ENCODE data around the gene SOAT1. TPM values are rescaled to one million over a fixed set of nuclear protein-coding genes. Genes with fewer than 3 reads are reported as not detected.
"Not testable (repeated sequence)": the region's sequence is repeated elsewhere in the genome, so short reads cannot be mapped to it uniquely, and the experiment has no call there.

SOAT1 gene
- total RNA-seq, 4 donors from 2014 or later: 7.5 to 12.4 (median 10.4) TPM

- no peak for DNase-seq
- H3K36me3 ChIP-seq: peaks cover 0 to 46% (median 0%) of the 10 kb centered on the region in 3 donors
- H3K27ac ChIP-seq: no peak overlapping the region
- no peaks in the 10 kb centered on the region for H3K27me3 ChIP-seq
- H3K9me3 ChIP-seq: no peaks in the 10 kb centered on the region
- no peak overlapping the region for H3K4me3 ChIP-seq
- TF ChIP-seq POLR2A (IDR thresholded peaks at IDR 0.05): no peak
- TF ChIP-seq, protein P1, sequence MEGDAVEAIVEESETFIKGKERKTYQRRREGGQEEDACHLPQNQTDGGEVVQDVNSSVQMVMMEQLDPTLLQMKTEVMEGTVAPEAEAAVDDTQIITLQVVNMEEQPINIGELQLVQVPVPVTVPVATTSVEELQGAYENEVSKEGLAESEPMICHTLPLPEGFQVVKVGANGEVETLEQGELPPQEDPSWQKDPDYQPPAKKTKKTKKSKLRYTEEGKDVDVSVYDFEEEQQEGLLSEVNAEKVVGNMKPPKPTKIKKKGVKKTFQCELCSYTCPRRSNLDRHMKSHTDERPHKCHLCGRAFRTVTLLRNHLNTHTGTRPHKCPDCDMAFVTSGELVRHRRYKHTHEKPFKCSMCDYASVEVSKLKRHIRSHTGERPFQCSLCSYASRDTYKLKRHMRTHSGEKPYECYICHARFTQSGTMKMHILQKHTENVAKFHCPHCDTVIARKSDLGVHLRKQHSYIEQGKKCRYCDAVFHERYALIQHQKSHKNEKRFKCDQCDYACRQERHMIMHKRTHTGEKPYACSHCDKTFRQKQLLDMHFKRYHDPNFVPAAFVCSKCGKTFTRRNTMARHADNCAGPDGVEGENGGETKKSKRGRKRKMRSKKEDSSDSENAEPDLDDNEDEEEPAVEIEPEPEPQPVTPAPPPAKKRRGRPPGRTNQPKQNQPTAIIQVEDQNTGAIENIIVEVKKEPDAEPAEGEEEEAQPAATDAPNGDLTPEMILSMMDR (IDR thresholded peaks at IDR 0.05): no peak
- no peaks in the 10 kb centered on the region for H3K4me1 ChIP-seq
Observed at GRCh38 chr1:179352236-179352635, 58.6 kb downstream of the SOAT1 start.

DNA sequence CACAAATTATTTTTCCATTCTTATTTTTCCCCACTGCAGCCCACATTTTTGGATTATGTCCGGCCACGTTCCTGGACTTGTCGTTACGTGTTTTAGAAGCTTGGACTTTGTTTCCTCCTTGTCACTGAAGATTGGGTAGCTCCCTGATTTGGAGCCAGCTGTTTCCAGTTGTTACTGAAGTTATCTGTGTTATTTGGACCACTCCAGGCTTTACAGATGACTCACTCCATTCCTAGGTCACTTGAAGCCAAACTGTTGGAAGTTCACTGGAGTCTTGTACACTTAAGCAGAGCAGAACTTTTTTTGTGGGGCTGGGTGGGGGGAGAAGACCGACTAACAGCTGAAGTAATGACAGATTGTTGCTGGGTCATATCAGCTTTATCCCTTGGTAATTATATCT lies 59.9 kb downstream of the SOAT1 start:
- no peaks in the 10 kb centered on the region for H3K4me1 ChIP-seq
- H3K27ac ChIP-seq: peak overlapping the region in 1 of 4 donors; percentile 13
- peaks cover 0 to 38% (median 0%) of the 10 kb centered on the region in 3 donors for H3K36me3 ChIP-seq
- DNase-seq: no peak
- no peaks in the 10 kb centered on the region for H3K27me3 ChIP-seq
- H3K4me3 ChIP-seq: no peak overlapping the region
- no peaks in the 10 kb centered on the region for H3K9me3 ChIP-seq
- TF ChIP-seq POLR2A (IDR thresholded peaks at IDR 0.05): no peak
- TF ChIP-seq, protein P1 (IDR thresholded peaks at IDR 0.05): no peak

GRCh38 chr1:179361631-179362030 lies 68.0 kb downstream of the SOAT1 start:
- H3K36me3 ChIP-seq, H3K4me1 ChIP-seq, DNase-seq, H3K27ac ChIP-seq, H3K27me3 ChIP-seq, H3K4me3 ChIP-seq, H3K9me3 ChIP-seq: not testable (repeated sequence)

- no peaks in the 10 kb centered on the region for H3K9me3 ChIP-seq
- peak; percentile 86 to 95 (median 87) for DNase-seq
- H3K36me3 ChIP-seq: no peaks in the 10 kb centered on the region
- H3K4me1 ChIP-seq: peaks cover 0 to 4% (median 2%) of the 10 kb centered on the region in 4 donors
- H3K27ac ChIP-seq: peak within 1 kb of the TSS; percentile 83 to 93 (median 87)
- TF ChIP-seq POLR2A (IDR thresholded peaks at IDR 0.05): no peak
- TF ChIP-seq, protein P1 (IDR thresholded peaks at IDR 0.05): no peak
- no peaks in the 10 kb centered on the region for H3K27me3 ChIP-seq
- H3K4me3 ChIP-seq: peak within 1 kb of the TSS; percentile 49 to 86 (median 58)
Observed at GRCh38 chr1:179365342-179366092, 71.9 kb downstream of the SOAT1 start, which contains the start of gene AXDND1. TSS of gene AXDND1 (plus strand) at chr1:179365971. CDS start at chr1:179366510, 539 bp downstream.

GRCh38 chr1:179366093-179366800 lies 72.7 kb downstream of the SOAT1 start:
- TF ChIP-seq POLR2A (IDR thresholded peaks at IDR 0.05): peak in 1 of 2 donors; percentile 14
- TF ChIP-seq, protein P1 (IDR thresholded peaks at IDR 0.05): no peak
- Histone ChIP-seq H3K4me3 (peak overlapping the region; percentile 49 to 86 (median 58)), H3K9me3 (no peaks in the 10 kb centered on the region), H3K27ac (peak overlapping the region; percentile 83 to 93 (median 87)), H3K36me3 (no peaks in the 10 kb centered on the region), H3K4me1 (peaks cover 0 to 4% (median 2%) of the 10 kb centered on the region in 4 donors), H3K27me3 (no peaks in the 10 kb centered on the region)
- DNase-seq: no peak
